ENCODE data around the gene MED19. TPM values are rescaled to one million over a fixed set of nuclear protein-coding genes. Genes with fewer than 3 reads are reported as not detected.

MED19 gene
- total RNA-seq, 1 experiment from 2014 or later = 29.7 TPM

DNA sequence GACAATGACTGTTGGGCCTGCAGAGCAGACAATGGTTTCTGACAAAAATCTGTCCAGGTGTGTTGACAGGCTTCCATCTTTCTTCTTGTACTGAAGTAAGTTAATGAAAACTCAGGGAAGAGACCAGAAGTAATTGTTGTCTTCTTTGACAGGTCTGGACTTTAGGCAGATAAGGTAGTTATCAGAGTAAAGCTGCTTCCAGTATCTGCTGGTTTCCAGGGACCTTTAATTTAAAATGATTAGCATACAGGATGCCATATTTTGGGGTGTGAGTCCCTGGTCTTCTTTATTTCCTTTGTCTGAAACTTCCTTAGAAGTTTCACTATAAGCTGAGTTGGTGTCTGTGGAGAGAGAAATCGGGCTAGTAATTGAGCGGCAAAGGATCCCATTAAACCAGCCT is 1.8 kb upstream of the MED19 start:
- Histone ChIP-seq H3K4me3 (ENCODE audit: low read depth in 2 of 2, low read length in 2 of 2) (peak overlapping the region; percentile 98), H3K4me1 (ENCODE audit: control insufficient read depth, insufficient read depth, low read length) (peaks cover 17% of the 10 kb centered on the region; the same call in 1 of the 2 replicates), H3K9me3 (ENCODE audit: control insufficient read depth, insufficient read depth, low read depth, low read length) (no peaks in the 10 kb centered on the region), H3K27me3 (ENCODE audit: control insufficient read depth, insufficient read depth, low read length) (no peaks in the 10 kb centered on the region), H3K36me3 (ENCODE audit: control insufficient read depth, insufficient read depth, low read length) (peaks cover 7% of the 10 kb centered on the region), H3K27ac (ENCODE audit: low read length) (peak overlapping the region; percentile 95)
- DNase-seq (ENCODE audit: low read depth, low spot score) (no peak), ATAC-seq (no peak)
- BruUV-seq (replicated peaks) = TSS peak; percentile 86
- POLR2A ChIA-PET = no interaction called here
- intact Hi-C loops (cut with micrococcal nuclease; ENCODE audit: unreplicated experiment) (no loop called here), in situ Hi-C loops (cut with HindIII; ENCODE audit: low pct_unique_long_range_greater_than_20kb, low sequenced_read_pairs) (no loop called here)
- TF ChIP-seq, protein P1, sequence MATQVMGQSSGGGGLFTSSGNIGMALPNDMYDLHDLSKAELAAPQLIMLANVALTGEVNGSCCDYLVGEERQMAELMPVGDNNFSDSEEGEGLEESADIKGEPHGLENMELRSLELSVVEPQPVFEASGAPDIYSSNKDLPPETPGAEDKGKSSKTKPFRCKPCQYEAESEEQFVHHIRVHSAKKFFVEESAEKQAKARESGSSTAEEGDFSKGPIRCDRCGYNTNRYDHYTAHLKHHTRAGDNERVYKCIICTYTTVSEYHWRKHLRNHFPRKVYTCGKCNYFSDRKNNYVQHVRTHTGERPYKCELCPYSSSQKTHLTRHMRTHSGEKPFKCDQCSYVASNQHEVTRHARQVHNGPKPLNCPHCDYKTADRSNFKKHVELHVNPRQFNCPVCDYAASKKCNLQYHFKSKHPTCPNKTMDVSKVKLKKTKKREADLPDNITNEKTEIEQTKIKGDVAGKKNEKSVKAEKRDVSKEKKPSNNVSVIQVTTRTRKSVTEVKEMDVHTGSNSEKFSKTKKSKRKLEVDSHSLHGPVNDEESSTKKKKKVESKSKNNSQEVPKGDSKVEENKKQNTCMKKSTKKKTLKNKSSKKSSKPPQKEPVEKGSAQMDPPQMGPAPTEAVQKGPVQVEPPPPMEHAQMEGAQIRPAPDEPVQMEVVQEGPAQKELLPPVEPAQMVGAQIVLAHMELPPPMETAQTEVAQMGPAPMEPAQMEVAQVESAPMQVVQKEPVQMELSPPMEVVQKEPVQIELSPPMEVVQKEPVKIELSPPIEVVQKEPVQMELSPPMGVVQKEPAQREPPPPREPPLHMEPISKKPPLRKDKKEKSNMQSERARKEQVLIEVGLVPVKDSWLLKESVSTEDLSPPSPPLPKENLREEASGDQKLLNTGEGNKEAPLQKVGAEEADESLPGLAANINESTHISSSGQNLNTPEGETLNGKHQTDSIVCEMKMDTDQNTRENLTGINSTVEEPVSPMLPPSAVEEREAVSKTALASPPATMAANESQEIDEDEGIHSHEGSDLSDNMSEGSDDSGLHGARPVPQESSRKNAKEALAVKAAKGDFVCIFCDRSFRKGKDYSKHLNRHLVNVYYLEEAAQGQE (IDR thresholded peaks at IDR 0.05; ENCODE audit: insufficient read depth in 1 of 2, low read depth in 2 of 2, low read length in 1 of 2) = no peak
- TF ChIP-seq SIN3A (IDR thresholded peaks at IDR 0.05; ENCODE audit: borderline replicate concordance, insufficient read depth, low read depth, low read length) (no peak), TCF7L2 (IDR thresholded peaks at IDR 0.05; ENCODE audit: low read depth, low read length) (no peak), POLR2AphosphoS5 (IDR thresholded peaks at IDR 0.05; ENCODE audit: low read depth, low read length) (no peak)
- TF ChIP-seq, protein P2, sequence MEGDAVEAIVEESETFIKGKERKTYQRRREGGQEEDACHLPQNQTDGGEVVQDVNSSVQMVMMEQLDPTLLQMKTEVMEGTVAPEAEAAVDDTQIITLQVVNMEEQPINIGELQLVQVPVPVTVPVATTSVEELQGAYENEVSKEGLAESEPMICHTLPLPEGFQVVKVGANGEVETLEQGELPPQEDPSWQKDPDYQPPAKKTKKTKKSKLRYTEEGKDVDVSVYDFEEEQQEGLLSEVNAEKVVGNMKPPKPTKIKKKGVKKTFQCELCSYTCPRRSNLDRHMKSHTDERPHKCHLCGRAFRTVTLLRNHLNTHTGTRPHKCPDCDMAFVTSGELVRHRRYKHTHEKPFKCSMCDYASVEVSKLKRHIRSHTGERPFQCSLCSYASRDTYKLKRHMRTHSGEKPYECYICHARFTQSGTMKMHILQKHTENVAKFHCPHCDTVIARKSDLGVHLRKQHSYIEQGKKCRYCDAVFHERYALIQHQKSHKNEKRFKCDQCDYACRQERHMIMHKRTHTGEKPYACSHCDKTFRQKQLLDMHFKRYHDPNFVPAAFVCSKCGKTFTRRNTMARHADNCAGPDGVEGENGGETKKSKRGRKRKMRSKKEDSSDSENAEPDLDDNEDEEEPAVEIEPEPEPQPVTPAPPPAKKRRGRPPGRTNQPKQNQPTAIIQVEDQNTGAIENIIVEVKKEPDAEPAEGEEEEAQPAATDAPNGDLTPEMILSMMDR (IDR thresholded peaks at IDR 0.05) = no peak
- CTCF ChIA-PET = no interaction called here

DNA sequence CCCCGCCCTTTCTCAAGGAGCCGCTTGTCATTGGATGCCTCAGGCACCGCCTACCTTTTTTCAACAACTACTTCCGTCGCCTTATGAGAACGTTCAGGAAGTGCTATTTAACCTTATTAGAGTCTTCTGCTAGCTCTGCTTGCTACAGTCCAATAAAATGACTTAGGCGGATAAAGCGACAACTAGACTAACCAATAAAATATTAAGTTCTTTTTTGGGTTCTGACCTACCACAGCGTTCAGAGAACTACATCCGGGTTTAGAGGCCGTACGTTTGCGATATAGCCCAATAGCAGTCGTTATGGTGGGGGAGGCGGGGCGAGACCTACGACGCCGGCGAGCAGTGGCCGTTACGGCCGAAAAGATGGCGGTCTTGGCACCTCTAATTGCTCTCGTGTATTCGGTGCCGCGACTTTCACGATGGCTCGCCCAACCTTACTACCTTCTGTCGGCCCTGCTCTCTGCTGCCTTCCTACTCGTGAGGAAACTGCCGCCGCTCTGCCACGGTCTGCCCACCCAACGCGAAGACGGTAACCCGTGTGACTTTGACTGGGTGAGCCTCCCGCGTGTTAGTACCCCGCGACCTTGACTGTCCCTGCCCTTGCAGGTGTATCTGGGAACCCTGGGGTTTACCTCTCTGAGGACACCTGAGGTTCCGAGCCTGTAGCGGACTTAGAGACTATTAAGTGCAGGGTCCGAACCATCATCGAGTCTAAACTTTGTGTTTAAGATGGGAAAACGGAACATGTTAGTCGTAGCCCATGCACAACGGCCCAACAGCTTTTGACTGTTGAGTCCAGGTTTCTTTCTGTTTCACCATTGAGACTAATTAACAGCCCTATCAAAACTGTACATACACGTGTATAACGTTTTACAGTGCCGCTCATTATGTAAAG is 488 bp upstream of the MED19 start, which contains the start of gene TMX2:
Gene TMX2, plus strand, starts transcription at position 338 of the 895 bp plus-strand sequence. Its CDS starts 26 bp downstream, at position 364.
- in situ Hi-C loops (cut with HindIII; ENCODE audit: low pct_unique_long_range_greater_than_20kb, low sequenced_read_pairs) = no loop called here
- ATAC-seq (peak; percentile 94), DNase-seq (ENCODE audit: low read depth, low spot score) (peak; percentile 97)
- ChIA-PET POLR2A (interaction anchor here (0.6 kb wide), 2 partner anchors 21 to 147 kb away, joined by 3 read pairs; no protein-coding TSS in a partner anchor), CTCF (no interaction called here)
- intact Hi-C loops (cut with micrococcal nuclease; ENCODE audit: unreplicated experiment) = no loop called here
- TF ChIP-seq, protein P1 (IDR thresholded peaks at IDR 0.05; ENCODE audit: insufficient read depth in 1 of 2, low read depth in 2 of 2, low read length in 1 of 2) = 0 out of 4 replicates have a peak, but pooled peaks of 1 of the 2 experiments have one; percentile 27
- TF ChIP-seq SIN3A (IDR thresholded peaks at IDR 0.05; ENCODE audit: borderline replicate concordance, insufficient read depth, low read depth, low read length) (0 out of 2 replicates have a peak, but pooled peaks have one; percentile 31), TCF7L2 (IDR thresholded peaks at IDR 0.05; ENCODE audit: low read depth, low read length) (0 out of 2 replicates have a peak, but pooled peaks have one; percentile 14), POLR2AphosphoS5 (IDR thresholded peaks at IDR 0.05; ENCODE audit: low read depth, low read length) (peak; percentile 21; the same call in 1 of the 2 replicates)
- TF ChIP-seq, protein P2 (IDR thresholded peaks at IDR 0.05) = no peak
- Histone ChIP-seq H3K4me3 (ENCODE audit: low read depth in 2 of 2, low read length in 2 of 2) (peak within 1 kb of the TSS; percentile 98), H3K36me3 (ENCODE audit: control insufficient read depth, insufficient read depth, low read length) (peaks cover 7% of the 10 kb centered on the region), H3K27ac (ENCODE audit: low read length) (peak within 1 kb of the TSS; percentile 95), H3K27me3 (ENCODE audit: control insufficient read depth, insufficient read depth, low read length) (no peaks in the 10 kb centered on the region), H3K9me3 (ENCODE audit: control insufficient read depth, insufficient read depth, low read depth, low read length) (no peaks in the 10 kb centered on the region), H3K4me1 (ENCODE audit: control insufficient read depth, insufficient read depth, low read length) (peaks cover 17% of the 10 kb centered on the region; the same call in 1 of the 2 replicates)
- no TSS peak for BruUV-seq (replicated peaks)
